Measurements from ENCODE around the gene NFE2L1.

DNA sequence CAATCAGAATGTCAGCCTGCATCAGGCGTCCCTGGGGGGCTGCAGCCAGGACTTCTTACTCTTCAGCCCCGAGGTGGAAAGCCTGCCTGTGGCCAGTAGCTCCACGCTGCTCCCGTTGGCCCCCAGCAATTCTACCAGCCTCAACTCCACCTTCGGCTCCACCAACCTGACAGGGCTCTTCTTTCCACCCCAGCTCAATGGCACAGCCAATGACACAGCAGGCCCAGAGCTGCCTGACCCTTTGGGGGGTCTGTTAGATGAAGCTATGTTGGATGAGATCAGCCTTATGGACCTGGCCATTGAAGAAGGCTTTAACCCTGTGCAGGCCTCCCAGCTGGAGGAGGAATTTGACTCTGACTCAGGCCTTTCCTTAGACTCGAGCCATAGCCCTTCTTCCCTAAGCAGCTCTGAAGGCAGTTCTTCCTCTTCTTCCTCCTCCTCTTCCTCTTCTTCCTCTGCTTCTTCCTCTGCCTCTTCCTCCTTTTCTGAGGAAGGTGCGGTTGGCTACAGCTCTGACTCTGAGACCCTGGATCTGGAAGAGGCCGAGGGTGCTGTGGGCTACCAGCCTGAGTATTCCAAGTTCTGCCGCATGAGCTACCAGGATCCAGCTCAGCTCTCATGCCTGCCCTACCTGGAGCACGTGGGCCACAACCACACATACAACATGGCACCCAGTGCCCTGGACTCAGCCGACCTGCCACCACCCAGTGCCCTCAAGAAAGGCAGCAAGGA lies 10.4 kb downstream of the NFE2L1 start:
- TF ChIP-seq, protein P1, sequence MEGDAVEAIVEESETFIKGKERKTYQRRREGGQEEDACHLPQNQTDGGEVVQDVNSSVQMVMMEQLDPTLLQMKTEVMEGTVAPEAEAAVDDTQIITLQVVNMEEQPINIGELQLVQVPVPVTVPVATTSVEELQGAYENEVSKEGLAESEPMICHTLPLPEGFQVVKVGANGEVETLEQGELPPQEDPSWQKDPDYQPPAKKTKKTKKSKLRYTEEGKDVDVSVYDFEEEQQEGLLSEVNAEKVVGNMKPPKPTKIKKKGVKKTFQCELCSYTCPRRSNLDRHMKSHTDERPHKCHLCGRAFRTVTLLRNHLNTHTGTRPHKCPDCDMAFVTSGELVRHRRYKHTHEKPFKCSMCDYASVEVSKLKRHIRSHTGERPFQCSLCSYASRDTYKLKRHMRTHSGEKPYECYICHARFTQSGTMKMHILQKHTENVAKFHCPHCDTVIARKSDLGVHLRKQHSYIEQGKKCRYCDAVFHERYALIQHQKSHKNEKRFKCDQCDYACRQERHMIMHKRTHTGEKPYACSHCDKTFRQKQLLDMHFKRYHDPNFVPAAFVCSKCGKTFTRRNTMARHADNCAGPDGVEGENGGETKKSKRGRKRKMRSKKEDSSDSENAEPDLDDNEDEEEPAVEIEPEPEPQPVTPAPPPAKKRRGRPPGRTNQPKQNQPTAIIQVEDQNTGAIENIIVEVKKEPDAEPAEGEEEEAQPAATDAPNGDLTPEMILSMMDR (IDR thresholded peaks at IDR 0.05) = no peak
- TF ChIP-seq POLR2A (IDR thresholded peaks at IDR 0.05) = no peak

All from thyroid gland (tissue), 4 donors.